K562 (cell line): ENCODE results near the gene PADI4. TPM values are rescaled to one million over a fixed set of nuclear protein-coding genes. Genes with fewer than 3 reads are reported as not detected.

Experiments
- ADNP ChIP-seq: fragments of 200-800 bp; sonication (Bioruptor generic); IDR thresholded peaks from 2 replicates; pipeline ENCODE4 v1.6.1; 2016; ENCODE audit warnings: missing genetic modification characterization, missing compliant biosample characterization
- BCL6 ChIP-seq: fragments of 250-450 bp; sonication (Bioruptor Pico); IDR thresholded peaks from 2 replicates; pipeline ENCODE4 v1.4.0; 2020
- GTF2B ChIP-seq: IDR thresholded peaks from 2 replicates; pipeline ENCODE4 v1.6.1; 2011; ENCODE audit not compliant: insufficient read length; ENCODE audit errors: extremely low read depth
- HDAC8 ChIP-seq: fragments of 450-650 bp; IDR thresholded peaks from 2 replicates; pipeline ENCODE4 v1.6.1; 2016; ENCODE audit warnings: mild to moderate bottlenecking, missing genetic modification characterization, moderate library complexity, missing compliant biosample characterization
- IRF1 ChIP-seq: sonication (generic); formaldehyde crosslinking; IDR thresholded peaks from 2 replicates; pipeline ENCODE4 v1.8.0; 2022; ENCODE audit warnings: missing genetic modification reagents, mild to moderate bottlenecking, borderline replicate concordance
- PATZ1 ChIP-seq: fragments of 250-450 bp; sonication (Bioruptor Pico); IDR thresholded peaks from 2 replicates; pipeline ENCODE4 v1.5.0; 2020; ENCODE audit warnings: mild to moderate bottlenecking, borderline replicate concordance
- PKNOX1 ChIP-seq: fragments of 450-650 bp; IDR thresholded peaks from 2 replicates; pipeline ENCODE4 v1.6.1; 2016
- PURB ChIP-seq: sonication (generic); formaldehyde crosslinking; IDR thresholded peaks from 2 replicates; pipeline ENCODE4 v1.9.0; 2021; ENCODE audit warnings: low read depth, mild to moderate bottlenecking, missing genetic modification reagents
- SAFB2 ChIP-seq: fragments of 200-400 bp; formaldehyde crosslinking; IDR thresholded peaks from 2 replicates; pipeline ENCODE4 v1.6.1; 2018; ENCODE audit warnings: borderline replicate concordance, low read length, low read depth, moderate library complexity; ENCODE audit not compliant: severe bottlenecking
- SMAD3 ChIP-seq: fragments of 450-650 bp; formaldehyde crosslinking; conservative IDR thresholded peaks from 2 replicates; pipeline ENCODE4 v1.4.0; 2020; ENCODE audit warnings: mild to moderate bottlenecking
- SMARCB1 ChIP-seq: IDR thresholded peaks from 2 replicates; pipeline ENCODE4 v1.6.1; 2011; ENCODE audit warnings: improper control_type of control experiment, low read depth; ENCODE audit not compliant: insufficient read length
- SRSF1 ChIP-seq: fragments of 200-400 bp; formaldehyde crosslinking; IDR thresholded peaks from 2 replicates; pipeline ENCODE4 v1.6.1; 2017; ENCODE audit warnings: mild to moderate bottlenecking, low read depth, low read length, moderate library complexity
- ZNF24 ChIP-seq: fragments of 450-650 bp; IDR thresholded peaks from 2 replicates; pipeline ENCODE4 v1.6.1; 2016
- ZNF318 ChIP-seq, 2 experiments: fragments of 450-650 bp; IDR thresholded peaks; 2 replicates each; pipeline ENCODE4 v1.6.1; 2016; ENCODE audit warnings: mild to moderate bottlenecking in 2 of 2, borderline replicate concordance in 1 of 2, low read depth in 1 of 2, moderate library complexity in 1 of 2
- polyA plus RNA-seq, 8 experiments: library from polyadenylated mRNA; depleted of rRNA in 4 of 8; stranded (reverse) in 5 of 8; unstranded in 3 of 8; fragments of >200 nt; fragmentation: Nextera tagmentation in 2 of 8; fragmentation: Illumina TruSeq in 1 of 8; extraction: Ambion mirVana in 2 of 8; extraction: Trizol in 1 of 8; gene quantifications; 2 replicates each; pipeline versions ENCODE4 v1.2.1 to v1.2.3, GENCODE V29; 2011 to 2014; ENCODE audit warnings: inconsistent platforms in 1 of 8, missing spikeins in 1 of 8
- total RNA-seq, 7 experiments: library from RNA; depleted of rRNA in 6 of 7; stranded (reverse); fragments of >200 nt in 6 of 7; fragmentation: Illumina TruSeq in 2 of 7; extraction: Trizol in 2 of 7; gene quantifications; 2 replicates each; pipeline versions ENCODE4 v1.2.1 to v1.2.3, GENCODE V29; 2011 to 2021; ENCODE audit warnings: low replicate concordance in 1 of 7

PADI4 gene
- total and polyA plus RNA-seq, 9 of the 15 experiments (the other 6 are each of a cell fraction or from before 2014, with no cell fraction given), result 0.22 to 0.33 TPM; not detected in 7

- TF ChIP-seq ZNF318 (IDR thresholded peaks at IDR 0.05; ENCODE audit: borderline replicate concordance in 1 of 2, low read depth in 1 of 2) (no peak), SAFB2 (no peak), GTF2B (no peak), SMAD3 (CRISPR knock-in tag) (peak; percentile 99), PKNOX1 (no peak), ADNP (tag) (no peak), PATZ1 (CRISPR knock-in tag) (peak; percentile 74; the same call in 1 of the 2 replicates), SRSF1 (no peak), SMARCB1 (no peak), PURB (CRISPR knock-in tag) (no peak), ZNF24 (no peak), IRF1 (CRISPR knock-in tag) (no peak), HDAC8 (tag) (peak; percentile 98), BCL6 (peak; percentile 99)
These were observed 52.4 kb downstream of the PADI4 start (continued) for GRCh38 chr1:17360272-17360956.
